H7 (cell line): ENCODE data around the gene TBX5. TPM values are rescaled to one million over a fixed set of nuclear protein-coding genes. Genes with fewer than 3 reads are reported as not detected.

Experiments used
- DNase-seq: peaks from one replicate; pipeline ENCODE4 v3.0.0; 2012
- H3K27me3 ChIP-seq: 2 replicates; pipeline ENCODE4 v1.6.0; 2011; ENCODE audit warnings: mild to moderate bottlenecking, low read length; ENCODE audit not compliant: control insufficient read depth, insufficient read depth
- H3K36me3 ChIP-seq: replicated peaks from 2 replicates; pipeline ENCODE4 v1.5.1; 2011; ENCODE audit warnings: low read length; ENCODE audit not compliant: control insufficient read depth, insufficient read depth
- H3K4me3 ChIP-seq: 2 replicates; pipeline ENCODE4 v1.5.1; 2011; ENCODE audit warnings: low read depth, mild to moderate bottlenecking, control low read depth, low read length, moderate library complexity; ENCODE audit not compliant: insufficient read depth
- total RNA-seq: library from RNA; depleted of rRNA; stranded (reverse); fragments of >200 nt; shearing (Covaris generic); gene quantifications from 2 replicates; pipeline ENCODE4 v1.2.3, GENCODE V29; 2014

The TBX5 gene
- total RNA-seq, 1 experiment from 2014 or later, result not detected

GRCh38 chr12:114441039-114441383 lies 35.1 kb upstream of the TBX5 start:
- no peak for DNase-seq
- Histone ChIP-seq H3K27me3 (peaks cover 100% of the 10 kb centered on the region), H3K36me3 (no peaks in the 10 kb centered on the region), H3K4me3 (no peak overlapping the region)

DNA sequence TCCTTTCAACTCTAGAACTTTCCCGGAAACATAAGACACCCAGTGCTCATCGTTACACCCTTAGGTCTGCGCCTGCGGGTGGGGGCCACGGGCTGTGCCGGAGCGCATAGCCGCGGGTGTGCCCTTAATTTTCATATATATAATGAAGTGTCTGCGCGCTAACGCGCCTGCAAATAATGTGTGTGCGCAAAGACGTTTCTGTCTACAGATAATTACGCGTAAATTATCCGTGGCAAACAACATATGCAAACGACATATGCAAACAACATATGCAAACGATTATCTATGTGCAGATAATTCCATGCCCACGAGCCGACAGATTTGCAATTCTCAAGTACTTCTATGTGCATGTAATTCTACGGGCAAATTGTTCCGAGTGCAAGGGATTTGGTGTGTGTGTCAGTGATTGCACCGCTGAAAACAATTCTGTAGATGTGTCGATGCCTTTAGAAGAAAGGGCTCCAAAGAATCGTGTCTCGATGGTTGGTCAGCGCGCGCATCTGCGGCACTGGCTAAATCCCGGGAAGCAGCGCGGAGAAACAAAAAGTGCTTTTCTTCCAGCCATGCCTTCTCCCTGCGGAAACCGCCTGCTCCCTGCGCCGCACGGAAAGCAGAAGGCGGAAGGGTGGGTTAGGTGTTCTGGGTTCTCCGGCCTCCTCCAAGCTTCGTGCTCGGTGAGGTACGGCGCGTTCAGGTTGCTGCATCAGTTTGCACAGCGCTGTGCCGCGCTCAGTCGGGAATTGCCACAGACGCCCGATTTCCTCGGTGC lies 34.5 kb upstream of the TBX5 start:
- H3K4me3 ChIP-seq, result no peak overlapping the region
- peak; percentile 73 for DNase-seq
- H3K27me3 ChIP-seq, result peaks cover 99% of the 10 kb centered on the region
- H3K36me3 ChIP-seq, result no peaks in the 10 kb centered on the region

DNA sequence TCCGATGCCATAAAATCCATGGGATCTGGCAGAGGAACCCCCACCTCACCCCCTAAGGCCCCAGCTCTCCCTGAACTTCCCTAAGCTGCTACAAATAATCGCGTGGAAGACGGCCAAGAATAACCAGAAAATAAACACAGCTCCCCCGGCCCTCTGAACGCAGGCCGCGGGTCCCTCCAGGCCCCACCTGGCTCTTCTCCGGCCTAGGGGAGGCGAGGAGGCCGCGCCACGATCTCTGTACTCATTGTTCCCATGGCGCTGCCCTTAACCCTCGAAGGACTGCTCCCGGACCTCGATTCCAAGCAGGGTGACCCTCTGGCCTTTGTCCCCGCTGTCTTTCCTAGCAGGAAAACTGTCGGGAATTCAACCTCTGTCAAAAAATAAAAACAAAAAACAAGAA lies 33.9 kb upstream of the TBX5 start:
- no peak overlapping the region for H3K4me3 ChIP-seq

GRCh38 chr12:114439261-114439683 lies 33.3 kb upstream of the TBX5 start:
- DNase-seq, result peak; percentile 71
- Histone ChIP-seq H3K4me3 (no peak overlapping the region), H3K36me3 (no peaks in the 10 kb centered on the region), H3K27me3 (peaks cover 93% of the 10 kb centered on the region)

More for the DNA sequence above, 33.9 kb upstream of the TBX5 start:
- DNase-seq, result peak; percentile 77
- Histone ChIP-seq H3K27me3 (peaks cover 95% of the 10 kb centered on the region), H3K36me3 (no peaks in the 10 kb centered on the region)

DNA sequence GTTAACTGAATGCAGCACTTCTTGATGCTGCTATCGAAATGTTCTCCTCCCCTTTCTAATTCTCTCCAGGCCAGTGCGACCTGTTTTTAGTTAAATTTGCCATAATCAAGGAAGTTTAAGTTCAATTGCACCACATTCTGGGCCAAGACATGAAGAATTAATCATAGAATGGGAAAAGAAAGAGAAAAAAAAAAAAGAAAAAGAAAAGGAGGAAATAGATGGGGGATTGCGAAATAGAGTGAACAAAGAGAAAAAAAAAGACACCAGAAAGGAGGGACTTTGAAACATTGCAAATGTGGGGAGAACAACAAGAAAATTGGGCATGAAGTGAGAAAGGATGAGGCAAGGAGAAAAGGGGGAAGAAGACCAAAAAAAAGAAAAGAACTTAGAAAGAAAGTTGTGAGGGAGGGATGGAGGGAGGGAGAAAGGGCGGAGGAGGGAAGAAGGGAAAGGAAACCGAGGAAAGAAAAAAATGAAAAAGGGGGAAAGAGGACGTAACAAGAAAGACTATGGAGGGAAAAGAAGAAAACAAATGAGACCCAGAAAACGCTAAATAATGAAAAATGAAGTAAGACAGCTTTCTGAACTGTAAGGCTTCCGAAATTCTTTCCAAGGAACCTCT lies 32.8 kb upstream of the TBX5 start:
- H3K27me3 ChIP-seq, result peaks cover 87% of the 10 kb centered on the region
- no peak for DNase-seq
- no peak overlapping the region for H3K4me3 ChIP-seq
- H3K36me3 ChIP-seq, result no peaks in the 10 kb centered on the region

- no peak for DNase-seq
- Histone ChIP-seq H3K36me3 (no peaks in the 10 kb centered on the region), H3K27me3 (peaks cover 53% of the 10 kb centered on the region), H3K4me3 (no peak overlapping the region)
Observed at GRCh38 chr12:114434341-114434740, 28.4 kb upstream of the TBX5 start.

DNA sequence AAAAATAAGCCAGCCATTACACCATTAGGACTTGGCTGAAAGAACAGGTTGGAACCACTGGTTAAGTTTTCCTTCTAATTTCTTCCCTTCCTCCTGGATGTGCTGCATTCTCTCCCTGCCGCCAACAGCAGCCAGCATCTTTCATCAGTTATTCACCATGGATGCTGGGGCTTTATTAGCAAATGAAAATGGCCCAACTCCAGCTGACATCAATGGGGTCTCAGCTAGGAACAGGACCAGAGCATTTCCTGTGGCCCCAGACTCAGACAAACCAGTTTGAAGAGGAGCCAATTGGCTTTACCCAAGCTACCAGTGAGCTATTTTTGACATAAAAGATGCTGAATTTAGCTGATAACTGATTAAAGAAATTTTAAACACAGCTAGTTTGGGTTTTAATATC lies 26.0 kb upstream of the TBX5 start:
- Histone ChIP-seq H3K36me3 (no peaks in the 10 kb centered on the region), H3K27me3 (peaks cover 32% of the 10 kb centered on the region), H3K4me3 (no peak overlapping the region)
- DNase-seq, result no peak

GRCh38 chr12:114430306-114430705 lies 24.4 kb upstream of the TBX5 start:
- DNase-seq, result no peak
- peaks cover 22% of the 10 kb centered on the region for H3K27me3 ChIP-seq
- H3K36me3 ChIP-seq, result no peaks in the 10 kb centered on the region

GRCh38 chr12:114425031-114425626 lies 19.2 kb upstream of the TBX5 start:
- no peak for DNase-seq
- H3K27me3 ChIP-seq, result peaks cover 30% of the 10 kb centered on the region
- no peak overlapping the region for H3K4me3 ChIP-seq
- no peaks in the 10 kb centered on the region for H3K36me3 ChIP-seq

More at GRCh38 chr12:114430306-114430705, 24.4 kb upstream of the TBX5 start:
- no peak overlapping the region for H3K4me3 ChIP-seq

- H3K27me3 ChIP-seq, result peaks cover 60% of the 10 kb centered on the region
Observed at GRCh38 chr12:114420944-114421335, 15.0 kb upstream of the TBX5 start.

DNA sequence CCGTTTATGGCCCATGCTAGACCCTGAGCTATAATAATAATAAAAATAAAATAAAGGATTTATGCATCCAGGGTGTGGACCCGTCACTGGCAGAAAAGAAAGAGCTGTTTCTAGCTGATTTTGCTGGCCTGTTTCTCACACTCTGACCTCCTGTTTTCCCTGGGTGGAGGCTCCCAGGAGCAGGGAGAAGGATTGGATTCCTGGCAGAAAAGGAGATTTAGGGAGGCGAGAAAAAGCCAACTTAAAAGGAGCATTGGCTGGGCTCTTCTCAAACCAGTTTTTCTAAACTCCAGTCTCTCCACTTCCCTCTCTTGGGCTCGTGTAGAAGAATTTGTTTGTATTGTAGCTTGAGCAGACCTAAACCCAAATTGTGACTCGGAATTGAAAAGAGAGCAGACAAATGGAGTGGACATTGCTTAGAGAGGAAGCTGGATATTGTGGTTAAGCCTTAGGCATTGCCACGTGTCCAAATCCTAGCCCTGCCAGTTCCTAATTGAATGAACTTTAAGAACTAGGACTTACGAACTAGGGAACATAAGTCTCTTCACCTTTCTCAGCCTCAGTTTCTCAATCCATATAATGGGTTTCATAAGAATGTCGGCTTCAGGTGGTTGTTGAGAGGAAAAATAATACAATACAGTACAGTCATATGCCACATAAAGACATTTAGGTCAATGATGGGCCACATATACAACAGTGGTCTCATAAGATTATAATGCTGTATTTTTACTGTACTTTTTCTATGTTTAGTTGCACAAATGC lies 14.4 kb upstream of the TBX5 start:
- Histone ChIP-seq H3K36me3 (no peaks in the 10 kb centered on the region), H3K4me3 (no peak overlapping the region), H3K27me3 (peaks cover 63% of the 10 kb centered on the region)
- DNase-seq, result no peak

More at GRCh38 chr12:114420944-114421335, 15.0 kb upstream of the TBX5 start:
- DNase-seq, result no peak
- no peaks in the 10 kb centered on the region for H3K36me3 ChIP-seq
- no peak overlapping the region for H3K4me3 ChIP-seq

DNA sequence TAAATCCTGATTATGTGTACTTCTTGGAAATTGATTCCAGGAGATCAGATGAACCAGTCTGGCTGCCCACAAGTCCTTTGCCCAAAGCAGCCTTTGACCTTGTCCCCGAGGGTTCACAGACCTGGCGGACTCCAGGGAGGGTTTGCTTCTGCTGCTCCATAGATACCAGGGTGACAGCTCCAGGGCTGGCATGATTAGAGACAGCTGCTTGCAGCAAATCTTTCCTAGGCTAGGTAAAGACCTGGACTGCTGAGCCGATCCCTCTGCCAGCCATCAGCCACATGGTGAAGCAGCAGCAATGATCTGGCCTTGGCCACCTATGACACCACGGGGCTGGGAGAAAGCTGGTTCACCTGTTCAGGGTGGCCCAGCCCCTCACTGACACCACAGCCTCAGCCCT lies 10.1 kb upstream of the TBX5 start:
- Histone ChIP-seq H3K27me3 (peaks cover 91% of the 10 kb centered on the region), H3K4me3 (no peak overlapping the region), H3K36me3 (no peaks in the 10 kb centered on the region)
- DNase-seq, result no peak

- Histone ChIP-seq H3K36me3 (no peaks in the 10 kb centered on the region), H3K27me3 (peaks cover 93% of the 10 kb centered on the region), H3K4me3 (no peak overlapping the region)
- DNase-seq, result no peak
Observed at GRCh38 chr12:114415525-114415868, 9.6 kb upstream of the TBX5 start.

DNA sequence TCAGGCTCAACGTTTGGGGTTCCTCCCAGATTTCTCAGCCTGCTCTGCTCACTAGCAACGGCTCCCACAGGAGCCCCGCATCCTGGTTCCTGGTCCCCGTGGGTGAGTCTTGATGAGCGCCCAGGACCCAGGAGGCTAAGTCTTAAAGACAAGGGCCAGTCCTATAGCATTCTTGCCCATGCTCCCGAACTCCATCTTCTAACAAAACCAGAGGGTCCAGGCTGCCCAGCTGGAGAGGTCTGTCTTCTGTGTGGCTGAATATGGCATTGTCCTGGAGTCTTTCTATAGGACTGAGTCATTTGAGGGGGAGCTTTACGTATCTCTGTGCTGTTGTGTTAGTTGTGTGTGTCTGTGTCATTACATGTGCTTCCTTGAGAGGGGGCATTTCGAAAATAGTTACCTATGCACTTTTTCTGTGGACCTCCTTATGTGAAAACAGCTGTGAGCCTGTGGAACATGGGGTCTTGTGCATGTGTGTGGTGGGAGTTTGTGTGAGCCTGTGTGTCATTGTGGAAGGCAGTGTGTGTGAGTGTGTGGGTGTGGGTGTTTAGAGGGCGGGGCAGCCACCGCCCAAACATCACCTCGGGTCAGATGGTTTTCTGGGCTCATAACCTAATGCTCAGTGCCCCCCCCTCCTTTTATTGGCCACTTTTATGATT lies 9.1 kb upstream of the TBX5 start:
- H3K27me3 ChIP-seq, result peaks cover 94% of the 10 kb centered on the region
- no peak overlapping the region for H3K4me3 ChIP-seq
- no peaks in the 10 kb centered on the region for H3K36me3 ChIP-seq
- DNase-seq, result peak; percentile 33
